Measurements from ENCODE around the gene OR2V1.
"Not testable (repeated sequence)": the region's sequence is repeated elsewhere in the genome, so short reads cannot be mapped to it uniquely, and the experiment has no call there.

Gene OR2V1

GRCh38 chr5:181133610-181134231 is 2.8 kb upstream of the OR2V1 start:
- TF ChIP-seq CTCF (IDR thresholded peaks at IDR 0.05; ENCODE audit: low read depth, low read length) (no peak), EZH2phosphoT487 (IDR thresholded peaks at IDR 0.05; ENCODE audit: low read depth) (no peak)
- Histone ChIP-seq H3K4me3 (ENCODE audit: low read length) (no peak overlapping the region), H3K9me3 (ENCODE audit: insufficient read depth, low read length) (no peaks in the 10 kb centered on the region), H4K20me1 (ENCODE audit: insufficient read depth, low read length) (no peaks in the 10 kb centered on the region), H3K79me2 (ENCODE audit: low read length) (no peaks in the 10 kb centered on the region), H3K36me3 (replicated peaks; ENCODE audit: low read depth, low read length) (no peaks in the 10 kb centered on the region), H2AFZ (ENCODE audit: low read depth, low read length) (no peak overlapping the region), H3K27me3 (ENCODE audit: low read depth, low read length) (peaks cover 28% of the 10 kb centered on the region), H3K4me2 (ENCODE audit: low read length) (peak overlapping the region; percentile 5; the same call in 1 of the 2 replicates), H3K27ac (ENCODE audit: low read length) (no peak overlapping the region), H3K9ac (ENCODE audit: low read length) (no peak overlapping the region), H3K4me1 (ENCODE audit: low read length) (no peaks in the 10 kb centered on the region)

GRCh38 chr5:181133083-181133482 is 2.1 kb upstream of the OR2V1 start:
- Histone ChIP-seq H3K4me2 (ENCODE audit: low read length) (no peak overlapping the region), H3K4me3 (ENCODE audit: low read length) (no peak overlapping the region), H4K20me1 (ENCODE audit: insufficient read depth, low read length) (no peaks in the 10 kb centered on the region), H3K27ac (ENCODE audit: low read length) (no peak overlapping the region), H3K79me2 (ENCODE audit: low read length) (no peaks in the 10 kb centered on the region), H2AFZ (ENCODE audit: low read depth, low read length) (no peak overlapping the region), H3K27me3 (ENCODE audit: low read depth, low read length) (peaks cover 34% of the 10 kb centered on the region), H3K36me3 (replicated peaks; ENCODE audit: low read depth, low read length) (no peaks in the 10 kb centered on the region), H3K9ac (ENCODE audit: low read length) (no peak overlapping the region), H3K9me3 (ENCODE audit: insufficient read depth, low read length) (no peaks in the 10 kb centered on the region), H3K4me1 (ENCODE audit: low read length) (no peaks in the 10 kb centered on the region)
- no peak for TF ChIP-seq EZH2phosphoT487 (IDR thresholded peaks at IDR 0.05; ENCODE audit: low read depth)
- TF ChIP-seq CTCF (IDR thresholded peaks at IDR 0.05; ENCODE audit: low read depth, low read length), result no peak

- no peak overlapping the region for H2AFZ ChIP-seq (ENCODE audit: low read depth, low read length)
- H3K4me2 ChIP-seq (ENCODE audit: low read length), result no peak overlapping the region
- H4K20me1 ChIP-seq (ENCODE audit: insufficient read depth, low read length), result no peaks in the 10 kb centered on the region
- H3K36me3 ChIP-seq (replicated peaks; ENCODE audit: low read depth, low read length), result no peaks in the 10 kb centered on the region
- H3K9me3 ChIP-seq (ENCODE audit: insufficient read depth, low read length), result no peaks in the 10 kb centered on the region
- no peaks in the 10 kb centered on the region for H3K4me1 ChIP-seq (ENCODE audit: low read length)
- H3K27ac ChIP-seq (ENCODE audit: low read length), result no peak overlapping the region
- H3K4me3 ChIP-seq (ENCODE audit: low read length), result no peak overlapping the region
- no peak for TF ChIP-seq EZH2phosphoT487 (IDR thresholded peaks at IDR 0.05; ENCODE audit: low read depth)
- no peak for TF ChIP-seq CTCF (IDR thresholded peaks at IDR 0.05; ENCODE audit: low read depth, low read length)
- no peaks in the 10 kb centered on the region for H3K79me2 ChIP-seq (ENCODE audit: low read length)
- H3K27me3 ChIP-seq (ENCODE audit: low read depth, low read length), result peaks cover 37% of the 10 kb centered on the region
- H3K9ac ChIP-seq (ENCODE audit: low read length), result no peak overlapping the region
Measured at GRCh38 chr5:181131514-181131913, 545 bp upstream of the OR2V1 start.

GRCh38 chr5:181130081-181130480 is 888 bp downstream of the OR2V1 start:
- not testable (repeated sequence) for H3K4me2 ChIP-seq (ENCODE audit: low read length); H3K27ac ChIP-seq (ENCODE audit: low read length); H2AFZ ChIP-seq (ENCODE audit: low read depth, low read length); H3K9me3 ChIP-seq (ENCODE audit: insufficient read depth, low read length); H3K36me3 ChIP-seq (replicated peaks; ENCODE audit: low read depth, low read length); H3K79me2 ChIP-seq (ENCODE audit: low read length); H4K20me1 ChIP-seq (ENCODE audit: insufficient read depth, low read length); H3K9ac ChIP-seq (ENCODE audit: low read length); H3K4me3 ChIP-seq (ENCODE audit: low read length); H3K4me1 ChIP-seq (ENCODE audit: low read length)
- peaks cover 37% of the 10 kb centered on the region for H3K27me3 ChIP-seq (ENCODE audit: low read depth, low read length)

Data from OCI-LY3 (cell line).